Uterus (tissue), 2 donors: Measurements from ENCODE around the gene HOXD3.

ENCODE experiments used
- POLR2A ChIP-seq, 2 donors: fragments of 450-650 bp; IDR thresholded peaks; one replicate each; pipeline ENCODE4 v1.6.1; 2016; ENCODE audit warnings: antibody characterized with exemption in 2 of 2, mild to moderate bottlenecking in 1 of 2, moderate library complexity in 1 of 2
- TF ChIP-seq, protein P1 (sequence below), 4 experiments: fragments of 200-600 bp in 2 of 4; fragments of 450-650 bp in 2 of 4; sonication (generic) in 2 of 4; IDR thresholded peaks; one replicate each; pipeline ENCODE4 v1.5.1; 2016 to 2019; ENCODE audit warnings: antibody characterized with exemption in 4 of 4, mild to moderate bottlenecking in 2 of 4, moderate library complexity in 1 of 4

- TF ChIP-seq, protein P1, sequence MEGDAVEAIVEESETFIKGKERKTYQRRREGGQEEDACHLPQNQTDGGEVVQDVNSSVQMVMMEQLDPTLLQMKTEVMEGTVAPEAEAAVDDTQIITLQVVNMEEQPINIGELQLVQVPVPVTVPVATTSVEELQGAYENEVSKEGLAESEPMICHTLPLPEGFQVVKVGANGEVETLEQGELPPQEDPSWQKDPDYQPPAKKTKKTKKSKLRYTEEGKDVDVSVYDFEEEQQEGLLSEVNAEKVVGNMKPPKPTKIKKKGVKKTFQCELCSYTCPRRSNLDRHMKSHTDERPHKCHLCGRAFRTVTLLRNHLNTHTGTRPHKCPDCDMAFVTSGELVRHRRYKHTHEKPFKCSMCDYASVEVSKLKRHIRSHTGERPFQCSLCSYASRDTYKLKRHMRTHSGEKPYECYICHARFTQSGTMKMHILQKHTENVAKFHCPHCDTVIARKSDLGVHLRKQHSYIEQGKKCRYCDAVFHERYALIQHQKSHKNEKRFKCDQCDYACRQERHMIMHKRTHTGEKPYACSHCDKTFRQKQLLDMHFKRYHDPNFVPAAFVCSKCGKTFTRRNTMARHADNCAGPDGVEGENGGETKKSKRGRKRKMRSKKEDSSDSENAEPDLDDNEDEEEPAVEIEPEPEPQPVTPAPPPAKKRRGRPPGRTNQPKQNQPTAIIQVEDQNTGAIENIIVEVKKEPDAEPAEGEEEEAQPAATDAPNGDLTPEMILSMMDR (IDR thresholded peaks at IDR 0.05), result no peak
- no peak for TF ChIP-seq POLR2A (IDR thresholded peaks at IDR 0.05)
Measured at GRCh38 chr2:176151442-176152287, 5.4 kb upstream of the HOXD3 start, which contains the start of gene HOXD4.
